Fibroblast of lung (primary cell): ENCODE measurements around the gene ARHGAP42. TPM values are rescaled to one million over a fixed set of nuclear protein-coding genes. Genes with fewer than 3 reads are reported as not detected.

Source experiments
- DNase-seq, 2 donors: peaks; one replicate each; pipeline versions ENCODE4 v3.0.0 to v3.0.0-alpha.2; 2010; ENCODE audit warnings: low read depth in 2 of 2
- H2AFZ ChIP-seq: 2 replicates; pipeline ENCODE4 v1.5.1; 2012; ENCODE audit warnings: low read length, control low read depth, inconsistent platforms
- H3K27ac ChIP-seq: 2 replicates; pipeline ENCODE4 v1.5.1; 2011; ENCODE audit warnings: low read length, control low read depth; ENCODE audit not compliant: insufficient read depth
- H3K27me3 ChIP-seq: 2 replicates; pipeline ENCODE4 v1.5.1; 2011; ENCODE audit warnings: mild to moderate bottlenecking, low read length; ENCODE audit not compliant: control insufficient read depth, insufficient read depth
- H3K36me3 ChIP-seq: 2 replicates; pipeline ENCODE4 v1.5.1; 2011; ENCODE audit warnings: low read length; ENCODE audit not compliant: control insufficient read depth, insufficient read depth
- H3K4me1 ChIP-seq: 2 replicates; pipeline ENCODE4 v1.5.1; 2011; ENCODE audit warnings: low read length; ENCODE audit not compliant: control insufficient read depth, insufficient read depth; ENCODE audit errors: extremely low read depth
- H3K4me2 ChIP-seq: 2 replicates; pipeline ENCODE4 v1.5.1; 2011; ENCODE audit warnings: low read length, control low read depth; ENCODE audit not compliant: insufficient read depth; ENCODE audit errors: extremely low read depth
- H3K4me3 ChIP-seq, 4 experiments: fragments of 200-600 bp in 1 of 4; sonication (generic) in 1 of 4; replicated peaks in 1 of 4; 2 replicates each; pipeline ENCODE4 v1.5.1; 2011 to 2016; ENCODE audit warnings: low read length in 4 of 4, low read depth in 3 of 4, mild to moderate bottlenecking in 3 of 4, control low read depth in 2 of 4, inconsistent platforms in 1 of 4, mixed read lengths in 1 of 4; ENCODE audit not compliant: insufficient read depth in 1 of 4; ENCODE audit errors: control extremely low read depth in 1 of 4
- H3K79me2 ChIP-seq: 2 replicates; pipeline ENCODE4 v1.5.1; 2012; ENCODE audit warnings: mild to moderate bottlenecking, low read length, inconsistent platforms; ENCODE audit not compliant: control insufficient read depth, insufficient read depth
- H3K9ac ChIP-seq: 2 replicates; pipeline ENCODE4 v1.5.1; 2011; ENCODE audit warnings: mild to moderate bottlenecking, low read length, control low read depth; ENCODE audit not compliant: insufficient read depth
- H3K9me3 ChIP-seq: 2 replicates; pipeline ENCODE4 v1.5.1; 2012; ENCODE audit warnings: low read depth, low read length; ENCODE audit not compliant: control insufficient read depth, insufficient read depth
- H4K20me1 ChIP-seq: 2 replicates; pipeline ENCODE4 v1.5.1; 2011; ENCODE audit warnings: low read length; ENCODE audit not compliant: control insufficient read depth, insufficient read depth; ENCODE audit errors: extremely low read depth
- EZH2 ChIP-seq: IDR thresholded peaks from 2 replicates; pipeline ENCODE4 v1.5.1; 2012; ENCODE audit warnings: low read length, control low read depth, mild to moderate bottlenecking; ENCODE audit errors: missing control alignments
- polyA plus RNA-seq, 2 donors: library from polyadenylated mRNA; depleted of rRNA in 1 of 2; stranded (reverse) in 1 of 2; unstranded in 1 of 2; fragments of >200 nt; gene quantifications; 2 replicates each; pipeline ENCODE4 v1.2.1, GENCODE V29; 2011 to 2012; ENCODE audit warnings: missing spikeins in 1 of 2
- total RNA-seq: library from RNA; depleted of rRNA; stranded (reverse); fragments of >200 nt; gene quantifications from 2 replicates; pipeline ENCODE4 v1.2.1, GENCODE V29; 2014
- TF ChIP-seq, protein P1 (sequence below), 2 donors: IDR thresholded peaks in 1 of 2; conservative IDR thresholded peaks in 1 of 2; 1 replicate in 1 of 2; 2 replicates in 1 of 2; pipeline ENCODE4 v1.5.1; 2011 to 2012; ENCODE audit warnings: low read length in 2 of 2, control low read depth in 1 of 2, inconsistent platforms in 1 of 2, low read depth in 1 of 2, mild to moderate bottlenecking in 1 of 2

The ARHGAP42 gene
- total and polyA plus RNA-seq, 2 donors (not counting 1 experiment from before 2014, with no cell fraction given): 8.0 to 13.4 TPM

GRCh38 chr11:100875521-100875869 is 188.4 kb downstream of the ARHGAP42 start:
- no peak for DNase-seq

DNA sequence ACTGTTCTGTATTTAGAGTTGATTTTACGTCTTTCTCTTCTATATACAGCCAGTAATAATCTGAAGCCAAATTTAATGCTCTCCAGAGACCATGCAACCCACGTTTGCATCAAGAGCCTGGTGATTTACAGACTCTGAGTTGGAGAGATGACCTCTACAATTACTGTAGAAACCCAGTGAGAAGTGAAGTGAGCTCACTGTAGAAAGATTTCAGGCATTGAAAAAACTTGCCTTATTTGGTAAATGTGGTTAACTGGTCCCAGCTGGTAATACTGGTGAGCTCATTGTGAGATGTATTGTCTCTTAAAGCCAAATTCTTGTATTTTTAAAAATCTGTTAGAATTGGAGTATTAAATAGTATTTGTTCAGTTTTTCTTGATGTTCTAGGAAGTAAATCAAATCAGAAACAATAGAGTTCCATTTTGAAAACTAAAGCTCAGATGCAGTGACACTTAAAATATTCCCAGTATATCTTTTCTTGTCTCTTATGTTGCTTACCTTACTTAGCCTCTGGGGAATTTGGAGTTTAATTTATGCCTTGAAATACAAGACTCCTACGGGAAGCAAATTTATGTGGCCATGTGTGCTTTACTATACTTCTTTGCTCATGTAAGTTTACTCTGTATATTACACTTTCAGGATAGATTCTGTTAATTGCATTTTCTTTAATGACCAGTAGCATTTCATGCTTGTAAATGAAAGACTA is 189.9 kb downstream of the ARHGAP42 start:
- TF ChIP-seq, protein P1, sequence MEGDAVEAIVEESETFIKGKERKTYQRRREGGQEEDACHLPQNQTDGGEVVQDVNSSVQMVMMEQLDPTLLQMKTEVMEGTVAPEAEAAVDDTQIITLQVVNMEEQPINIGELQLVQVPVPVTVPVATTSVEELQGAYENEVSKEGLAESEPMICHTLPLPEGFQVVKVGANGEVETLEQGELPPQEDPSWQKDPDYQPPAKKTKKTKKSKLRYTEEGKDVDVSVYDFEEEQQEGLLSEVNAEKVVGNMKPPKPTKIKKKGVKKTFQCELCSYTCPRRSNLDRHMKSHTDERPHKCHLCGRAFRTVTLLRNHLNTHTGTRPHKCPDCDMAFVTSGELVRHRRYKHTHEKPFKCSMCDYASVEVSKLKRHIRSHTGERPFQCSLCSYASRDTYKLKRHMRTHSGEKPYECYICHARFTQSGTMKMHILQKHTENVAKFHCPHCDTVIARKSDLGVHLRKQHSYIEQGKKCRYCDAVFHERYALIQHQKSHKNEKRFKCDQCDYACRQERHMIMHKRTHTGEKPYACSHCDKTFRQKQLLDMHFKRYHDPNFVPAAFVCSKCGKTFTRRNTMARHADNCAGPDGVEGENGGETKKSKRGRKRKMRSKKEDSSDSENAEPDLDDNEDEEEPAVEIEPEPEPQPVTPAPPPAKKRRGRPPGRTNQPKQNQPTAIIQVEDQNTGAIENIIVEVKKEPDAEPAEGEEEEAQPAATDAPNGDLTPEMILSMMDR (conservative IDR thresholded peaks at IDR 0.05 in 1 of 2, IDR thresholded peaks at IDR 0.05 in 1 of 2; ENCODE audit: low read depth in 1 of 2, low read length in 2 of 2): no peak
- no peak for TF ChIP-seq EZH2
- Histone ChIP-seq H4K20me1 (no peaks in the 10 kb centered on the region), H3K27ac (peak overlapping the region; percentile 89), H3K36me3 (no peaks in the 10 kb centered on the region), H3K4me1 (peaks cover 27% of the 10 kb centered on the region), H3K9me3 (no peaks in the 10 kb centered on the region), H3K79me2 (no peaks in the 10 kb centered on the region), H3K4me3 (no peak overlapping the region), H3K9ac (peak overlapping the region; percentile 48), H3K4me2 (peak overlapping the region; percentile 61), H2AFZ (no peak overlapping the region), H3K27me3 (no peaks in the 10 kb centered on the region)
- DNase-seq: peak; percentile 98 to 99

More at GRCh38 chr11:100875521-100875869, 188.4 kb downstream of the ARHGAP42 start:
- Histone ChIP-seq H3K36me3 (no peaks in the 10 kb centered on the region), H3K9me3 (no peaks in the 10 kb centered on the region), H3K4me3 (no peak overlapping the region), H3K79me2 (no peaks in the 10 kb centered on the region), H3K4me1 (peaks cover 27% of the 10 kb centered on the region), H3K4me2 (peak overlapping the region; percentile 52), H2AFZ (no peak overlapping the region), H4K20me1 (no peaks in the 10 kb centered on the region), H3K27me3 (no peaks in the 10 kb centered on the region), H3K9ac (no peak overlapping the region), H3K27ac (peak overlapping the region; percentile 89)
- TF ChIP-seq, protein P1 (conservative IDR thresholded peaks at IDR 0.05 in 1 of 2, IDR thresholded peaks at IDR 0.05 in 1 of 2; ENCODE audit: low read depth in 1 of 2, low read length in 2 of 2): no peak
- no peak for TF ChIP-seq EZH2

- Histone ChIP-seq H3K27ac (peak overlapping the region; percentile 89), H2AFZ (no peak overlapping the region), H3K36me3 (no peaks in the 10 kb centered on the region), H3K9me3 (no peaks in the 10 kb centered on the region), H3K4me1 (peaks cover 21% of the 10 kb centered on the region), H3K9ac (no peak overlapping the region), H3K79me2 (no peaks in the 10 kb centered on the region), H3K4me3 (no peak overlapping the region), H3K27me3 (no peaks in the 10 kb centered on the region), H3K4me2 (no peak overlapping the region), H4K20me1 (no peaks in the 10 kb centered on the region)
- peak; percentile 48 to 57 for DNase-seq
- no peak for TF ChIP-seq EZH2
- TF ChIP-seq, protein P1 (conservative IDR thresholded peaks at IDR 0.05 in 1 of 2, IDR thresholded peaks at IDR 0.05 in 1 of 2; ENCODE audit: low read depth in 1 of 2, low read length in 2 of 2): no peak
These were observed 191.4 kb downstream of the ARHGAP42 start for GRCh38 chr11:100878474-100878873.
